Ascending aorta (tissue), 2 donors: ENCODE measurements around the gene RNASEH1. TPM values are rescaled to one million over a fixed set of nuclear protein-coding genes. Genes with fewer than 3 reads are reported as not detected.

ENCODE experiments used
- DNase-seq, 2 donors: peaks; one replicate each; pipeline ENCODE4 v3.0.0-alpha.2; 2019; ENCODE audit warnings: low spot score in 2 of 2
- H3K27ac ChIP-seq, 2 donors: fragments of 200-600 bp; sonication (generic); one replicate each; pipeline ENCODE4 v1.5.1; 2016 to 2017; ENCODE audit warnings: mild to moderate bottlenecking in 1 of 2
- H3K27me3 ChIP-seq: fragments of 200-600 bp; sonication (generic); one replicate; pipeline ENCODE4 v1.5.1; 2017
- H3K36me3 ChIP-seq, 2 donors: fragments of 200-600 bp; sonication (generic); one replicate each; pipeline ENCODE4 v1.5.1; 2016
- H3K4me1 ChIP-seq, 2 donors: fragments of 200-600 bp; sonication (generic); one replicate each; pipeline ENCODE4 v1.5.1; 2016 to 2017; ENCODE audit warnings: mild to moderate bottlenecking in 1 of 2
- H3K4me3 ChIP-seq, 2 donors: fragments of 200-600 bp; sonication (generic); one replicate each; pipeline ENCODE4 v1.5.1; 2016 to 2017; ENCODE audit warnings: mild to moderate bottlenecking in 1 of 2
- H3K9me3 ChIP-seq, 2 donors: fragments of 200-600 bp; sonication (generic); one replicate each; pipeline ENCODE4 v1.5.1; 2016
- intact Hi-C: fragments of 100-400 bp; cut with DNase I; formaldehyde crosslinking; loops from one replicate; pipeline ENCODE4 v1.15.1; 2023
- total RNA-seq: library from RNA; depleted of rRNA; stranded (reverse); fragments of >200 nt; gene quantifications from one replicate; pipeline ENCODE4 v1.1.0, GENCODE V29; 2016
- TF ChIP-seq, protein P1 (sequence below), 3 experiments: fragments of 200-600 bp in 2 of 3; fragments of 450-650 bp in 1 of 3; sonication (generic) in 2 of 3; IDR thresholded peaks; one replicate each; pipeline ENCODE4 v1.5.1; 2016 to 2019; ENCODE audit warnings: antibody characterized with exemption in 3 of 3, mild to moderate bottlenecking in 1 of 3, moderate library complexity in 1 of 3

The RNASEH1 gene, protein sequence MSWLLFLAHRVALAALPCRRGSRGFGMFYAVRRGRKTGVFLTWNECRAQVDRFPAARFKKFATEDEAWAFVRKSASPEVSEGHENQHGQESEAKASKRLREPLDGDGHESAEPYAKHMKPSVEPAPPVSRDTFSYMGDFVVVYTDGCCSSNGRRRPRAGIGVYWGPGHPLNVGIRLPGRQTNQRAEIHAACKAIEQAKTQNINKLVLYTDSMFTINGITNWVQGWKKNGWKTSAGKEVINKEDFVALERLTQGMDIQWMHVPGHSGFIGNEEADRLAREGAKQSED
- 9.3 TPM for total RNA-seq

DNA sequence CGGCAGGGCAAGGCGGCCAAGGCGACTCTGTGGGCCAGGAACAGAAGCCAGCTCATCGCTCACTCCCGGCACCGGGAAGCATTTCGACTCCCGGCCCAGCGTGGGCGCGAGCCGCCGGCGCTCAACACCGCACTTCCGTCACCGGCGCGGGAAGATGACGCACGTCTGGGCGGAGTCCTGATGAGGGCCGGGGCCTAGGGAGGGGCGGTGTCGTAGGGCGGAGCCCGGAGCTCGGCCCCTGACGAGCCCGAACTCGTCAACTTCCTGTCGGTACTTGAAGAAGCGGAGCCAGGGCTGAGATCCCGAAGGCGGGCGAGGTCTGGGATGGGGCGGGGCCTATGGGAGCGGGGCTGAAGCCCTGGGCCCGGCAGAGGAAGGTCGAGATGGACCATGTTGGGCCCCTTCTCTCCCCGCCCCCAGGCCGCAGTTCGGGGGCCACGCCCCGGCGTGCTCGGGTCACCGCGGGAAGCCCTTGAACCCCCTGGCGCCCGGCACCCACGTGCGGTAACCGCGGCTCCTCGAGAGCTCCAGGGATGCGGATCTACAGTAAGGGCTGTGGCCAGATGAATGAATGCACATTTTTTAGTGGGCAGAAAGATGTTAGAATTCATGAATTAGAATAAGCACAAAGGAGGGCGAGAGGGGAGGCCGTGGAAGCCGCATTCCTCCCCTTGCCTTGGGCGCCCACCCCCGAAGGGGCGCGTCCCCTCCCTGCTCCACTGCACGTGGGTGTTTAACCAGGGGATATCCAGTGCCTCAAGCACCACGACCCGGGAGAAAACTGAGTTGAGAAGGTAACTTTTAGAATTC is at the start of gene RNASEH1:
Gene RNASEH1, minus strand, starts transcription at position 129 of the 810 bp plus-strand sequence. Its CDS starts 73 bp downstream, at position 56.
- Histone ChIP-seq H3K36me3 (peaks cover 26 to 28% of the 10 kb centered on the region in 2 donors), H3K4me1 (peaks cover 4 to 10% of the 10 kb centered on the region in 2 donors), H3K27me3 (no peaks in the 10 kb centered on the region), H3K4me3 (peak within 1 kb of the TSS; percentile 84 to 94), H3K9me3 (no peaks in the 10 kb centered on the region), H3K27ac (peak within 1 kb of the TSS; percentile 92 to 97)
- TF ChIP-seq, protein P1, sequence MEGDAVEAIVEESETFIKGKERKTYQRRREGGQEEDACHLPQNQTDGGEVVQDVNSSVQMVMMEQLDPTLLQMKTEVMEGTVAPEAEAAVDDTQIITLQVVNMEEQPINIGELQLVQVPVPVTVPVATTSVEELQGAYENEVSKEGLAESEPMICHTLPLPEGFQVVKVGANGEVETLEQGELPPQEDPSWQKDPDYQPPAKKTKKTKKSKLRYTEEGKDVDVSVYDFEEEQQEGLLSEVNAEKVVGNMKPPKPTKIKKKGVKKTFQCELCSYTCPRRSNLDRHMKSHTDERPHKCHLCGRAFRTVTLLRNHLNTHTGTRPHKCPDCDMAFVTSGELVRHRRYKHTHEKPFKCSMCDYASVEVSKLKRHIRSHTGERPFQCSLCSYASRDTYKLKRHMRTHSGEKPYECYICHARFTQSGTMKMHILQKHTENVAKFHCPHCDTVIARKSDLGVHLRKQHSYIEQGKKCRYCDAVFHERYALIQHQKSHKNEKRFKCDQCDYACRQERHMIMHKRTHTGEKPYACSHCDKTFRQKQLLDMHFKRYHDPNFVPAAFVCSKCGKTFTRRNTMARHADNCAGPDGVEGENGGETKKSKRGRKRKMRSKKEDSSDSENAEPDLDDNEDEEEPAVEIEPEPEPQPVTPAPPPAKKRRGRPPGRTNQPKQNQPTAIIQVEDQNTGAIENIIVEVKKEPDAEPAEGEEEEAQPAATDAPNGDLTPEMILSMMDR (IDR thresholded peaks at IDR 0.05): no peak
- intact Hi-C loops: loop anchor here (1.0 to 5.0 kb wide), 7 partner anchors 17 to 181 kb away; partner anchors contain the start of genes ADI1, EIPR1 and RPS7
- DNase-seq: peak; percentile 90 to 99

DNA sequence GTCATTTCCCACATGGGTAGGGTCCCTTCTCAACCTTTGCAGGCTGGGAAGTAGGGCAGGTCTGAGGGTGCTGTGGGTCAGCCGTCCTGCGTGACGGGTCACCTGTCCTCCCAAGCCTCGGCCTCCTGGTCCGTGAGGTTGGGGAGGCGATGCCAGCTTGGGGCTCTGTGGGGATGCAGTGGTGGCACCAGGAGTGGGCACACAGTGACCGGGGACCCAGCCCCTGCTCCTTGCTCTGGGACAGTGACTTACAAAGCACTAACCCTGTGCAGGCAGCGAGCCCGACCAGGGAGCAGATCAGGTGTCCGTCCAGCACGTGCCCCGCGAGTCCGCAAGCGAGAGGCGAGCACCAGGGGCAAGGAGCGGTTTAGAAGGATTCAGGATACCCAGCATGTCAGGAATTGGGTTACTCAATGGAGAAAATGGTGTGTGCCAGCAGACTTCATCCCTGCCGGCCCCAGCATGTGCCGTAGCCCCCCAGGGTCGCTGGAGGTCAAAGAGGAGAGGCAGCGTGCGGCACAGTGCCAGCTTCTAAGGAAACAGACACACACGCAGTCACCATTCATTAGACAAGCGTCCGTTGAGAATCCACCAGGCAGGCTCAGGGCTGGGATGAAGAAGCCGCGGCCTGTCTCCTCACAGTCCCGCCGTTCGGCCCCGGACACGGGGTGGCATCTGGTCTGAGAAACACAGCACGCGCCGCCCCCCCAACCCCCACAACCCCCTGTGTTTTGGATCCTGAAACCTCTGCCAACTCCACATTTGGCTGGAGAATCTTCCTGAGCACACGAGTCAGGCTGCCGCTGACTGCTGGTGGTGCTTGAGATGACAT is 48.5 kb upstream of the RNASEH1 start:
- Histone ChIP-seq H3K27ac (no peak overlapping the region), H3K9me3 (no peaks in the 10 kb centered on the region), H3K4me3 (no peak overlapping the region), H3K4me1 (no peaks in the 10 kb centered on the region), H3K27me3 (no peaks in the 10 kb centered on the region), H3K36me3 (no peaks in the 10 kb centered on the region)
- intact Hi-C loops: no loop called here
- no peak for DNase-seq
- TF ChIP-seq, protein P1 (IDR thresholded peaks at IDR 0.05): no peak

DNA sequence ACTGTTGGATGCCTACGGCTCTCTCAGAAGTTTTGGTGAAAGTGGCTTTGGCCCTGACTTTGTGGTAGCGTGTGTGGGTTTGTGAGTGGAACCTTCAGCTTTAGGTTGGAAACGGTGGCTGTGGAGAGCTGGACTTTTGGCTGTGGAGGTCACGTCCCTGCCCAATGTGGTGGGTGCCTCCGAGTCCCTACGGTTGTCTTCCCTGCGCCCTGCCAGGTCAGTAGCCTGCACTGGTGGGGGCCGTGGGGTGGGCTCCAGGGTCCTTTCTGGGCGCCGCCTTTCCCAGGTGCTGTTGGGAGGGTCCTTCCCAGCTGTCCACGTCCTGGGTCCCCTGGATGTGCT is 47.9 kb upstream of the RNASEH1 start:
- Histone ChIP-seq H3K4me3 (no peak overlapping the region), H3K27ac (peak overlapping the region in 1 of 2 donors; percentile 50), H3K4me1 (no peaks in the 10 kb centered on the region), H3K9me3 (no peaks in the 10 kb centered on the region), H3K27me3 (no peaks in the 10 kb centered on the region), H3K36me3 (no peaks in the 10 kb centered on the region)
- no peak for DNase-seq
- intact Hi-C loops: no loop called here
- TF ChIP-seq, protein P1 (IDR thresholded peaks at IDR 0.05): no peak

DNA sequence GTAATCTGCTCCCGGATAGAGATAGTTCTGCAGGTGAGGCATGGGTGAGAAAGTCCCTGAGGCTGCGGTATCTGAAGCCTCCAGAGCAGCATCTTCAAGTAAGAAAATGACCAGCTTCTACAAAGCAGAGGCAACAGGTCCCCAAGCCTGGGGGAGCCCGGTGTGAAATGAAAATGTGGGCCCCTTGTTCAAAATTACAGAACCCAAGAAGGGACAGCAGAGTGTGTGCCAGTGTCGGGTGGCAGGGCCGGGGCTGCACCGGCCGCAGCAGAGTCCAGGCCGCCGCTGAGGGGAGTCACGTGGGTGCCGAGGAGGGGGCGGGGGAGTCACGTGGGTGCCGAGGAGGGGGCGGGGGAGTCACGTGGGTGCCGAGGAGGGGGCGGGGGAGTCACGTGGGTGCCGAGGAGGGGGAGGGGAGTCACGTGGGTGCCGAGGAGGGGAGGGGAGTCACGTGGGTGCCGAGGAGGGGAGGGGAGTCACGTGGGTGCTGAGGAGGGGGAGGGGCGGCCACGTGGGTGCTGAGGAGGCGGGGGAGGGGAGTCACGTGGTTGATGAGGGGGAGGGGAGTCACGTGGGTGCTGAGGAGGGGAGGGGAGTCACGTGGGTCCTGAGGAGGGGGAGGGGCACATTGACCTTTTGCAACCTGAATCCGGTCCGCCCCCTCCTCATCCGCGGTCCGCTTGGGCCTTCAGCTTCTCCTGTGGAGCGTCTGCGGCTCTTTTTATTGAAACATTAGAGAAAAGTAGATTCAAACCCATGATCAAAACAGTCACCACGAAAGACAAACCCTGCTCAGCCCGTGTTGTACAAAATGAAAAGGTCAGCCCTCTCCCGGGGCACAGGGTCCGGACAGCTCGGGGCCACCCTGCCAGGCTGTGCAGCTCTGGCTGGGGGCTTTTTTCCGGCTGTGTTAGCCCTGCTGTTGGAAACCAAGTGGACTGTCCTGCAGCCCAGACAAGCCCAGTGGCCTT is 47.1 kb upstream of the RNASEH1 start:
- Histone ChIP-seq H3K27ac (peak overlapping the region in 1 of 2 donors; percentile 50), H3K4me3 (peak overlapping the region in 1 of 2 donors; percentile 32)
- no peak for DNase-seq

More for the DNA sequence above, 47.1 kb upstream of the RNASEH1 start:
- Histone ChIP-seq H3K4me1 (no peaks in the 10 kb centered on the region), H3K36me3 (no peaks in the 10 kb centered on the region), H3K27me3 (no peaks in the 10 kb centered on the region), H3K9me3 (no peaks in the 10 kb centered on the region)
- TF ChIP-seq, protein P1 (IDR thresholded peaks at IDR 0.05): no peak
- intact Hi-C loops: no loop called here
